Islet precursor cell (in vitro differentiated cells): ENCODE measurements around the gene GIMAP5.

ENCODE experiments used
- DNase-seq: peaks from one replicate; pipeline ENCODE4 v3.0.0-alpha.2; 2018

Gene GIMAP5

GRCh38 chr7:150737265-150738055 lies at the start of gene GIMAP5:
Gene GIMAP5 (plus strand): TSS chr7:150737418. CDS start chr7:150740885, 3,467 bp downstream.
- peak; percentile 50 for DNase-seq

DNA sequence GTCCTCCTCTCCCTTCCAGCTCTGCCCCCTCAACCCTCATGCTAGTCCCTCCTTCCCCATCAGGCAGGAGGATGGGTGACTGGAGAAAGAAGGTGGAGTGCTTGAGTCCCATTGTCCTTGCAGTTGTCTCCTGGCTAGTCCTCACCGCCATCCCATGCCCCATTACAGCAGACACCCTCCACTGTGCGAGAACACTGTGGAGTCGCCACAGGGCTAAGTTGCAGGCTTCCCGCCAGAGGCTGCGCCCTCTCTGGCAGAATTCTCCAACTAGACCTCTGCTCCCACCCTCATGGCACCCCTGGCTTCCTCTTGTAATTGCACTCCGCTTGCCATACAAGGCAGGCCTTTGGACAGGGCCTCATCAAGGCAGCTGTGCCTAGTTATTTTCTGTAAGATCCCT lies 48.6 kb upstream of the GIMAP5 start:
- peak; percentile 15 for DNase-seq

GRCh38 chr7:150695654-150696053 lies 41.6 kb upstream of the GIMAP5 start:
- peak; percentile 7 for DNase-seq

DNA sequence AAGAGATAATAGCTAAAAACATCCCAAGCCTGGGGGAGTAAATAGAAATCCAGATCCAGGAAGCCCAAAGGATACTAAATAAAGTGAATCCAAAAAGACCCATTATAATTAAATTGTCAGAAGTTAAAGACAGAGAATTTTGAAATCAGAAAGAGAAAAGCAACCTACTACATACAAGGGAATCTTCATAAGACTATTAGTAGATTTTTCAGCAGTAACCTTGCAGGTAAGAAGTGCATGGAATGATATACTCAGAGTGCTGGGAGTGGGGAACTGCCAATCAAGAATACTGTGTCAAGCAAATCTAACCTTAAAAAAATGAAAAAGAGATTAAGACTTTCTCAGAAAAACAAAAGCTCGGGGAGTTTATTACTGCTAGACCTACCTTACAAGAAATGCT lies 34.0 kb upstream of the GIMAP5 start:
- DNase-seq, result no peak

GRCh38 chr7:150715293-150715692 lies 21.9 kb upstream of the GIMAP5 start:
- DNase-seq, result peak; percentile 33

- DNase-seq, result no peak
Measured at GRCh38 chr7:150715738-150716137, 21.5 kb upstream of the GIMAP5 start.

GRCh38 chr7:150716368-150716767 lies 20.9 kb upstream of the GIMAP5 start, which contains the start of gene GIMAP1:
Gene GIMAP1 (plus strand): TSS chr7:150716613. CDS start chr7:150719048, 2,435 bp downstream.
- DNase-seq, result peak; percentile 22

DNA sequence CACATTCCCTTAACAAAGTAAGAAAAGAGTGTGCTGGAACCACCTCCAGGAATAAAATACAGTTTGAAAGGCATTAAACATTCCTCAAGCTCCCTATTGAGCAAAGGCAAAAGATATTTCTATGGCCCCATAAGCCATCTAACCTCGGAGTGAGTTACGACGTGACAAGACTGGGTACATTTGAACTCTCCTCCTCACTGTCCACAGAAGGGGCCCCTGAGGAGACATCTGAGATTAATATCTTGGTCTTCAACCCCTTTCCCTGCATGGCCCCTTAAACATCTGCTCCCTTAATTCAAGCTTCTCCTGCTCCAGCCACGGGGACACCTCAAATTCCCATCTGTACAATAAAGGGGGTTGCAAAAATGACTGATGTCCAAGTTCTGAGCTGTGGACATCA lies 20.3 kb upstream of the GIMAP5 start:
- DNase-seq, result no peak

GRCh38 chr7:150717814-150718420 lies 19.3 kb upstream of the GIMAP5 start:
- DNase-seq, result peak; percentile 20

GRCh38 chr7:150719436-150719835 lies 17.8 kb upstream of the GIMAP5 start:
- no peak for DNase-seq

- peak; percentile 44 for DNase-seq
Measured at GRCh38 chr7:150719960-150720891, 17.0 kb upstream of the GIMAP5 start.

DNA sequence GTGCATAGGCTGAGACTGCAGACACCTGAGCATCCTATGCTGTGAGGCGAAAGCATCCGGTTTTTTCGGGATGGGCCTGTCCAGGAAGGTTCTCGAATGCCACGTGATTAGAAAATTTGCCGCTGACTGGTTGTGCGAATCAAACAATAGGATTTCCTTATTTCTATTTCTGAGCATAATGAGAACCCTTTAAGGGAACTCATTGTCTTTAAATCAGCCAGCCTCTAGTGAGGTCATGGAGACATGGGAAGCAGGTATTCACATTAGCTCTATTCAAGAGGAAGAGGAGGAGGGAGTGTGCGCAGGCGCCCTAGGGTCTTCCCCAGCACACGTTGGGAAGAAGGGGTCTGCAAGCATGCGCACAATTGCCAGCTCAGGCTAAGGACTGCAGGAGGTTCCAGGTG lies 15.2 kb upstream of the GIMAP5 start:
- DNase-seq, result peak; percentile 22

GRCh38 chr7:150722431-150722931 lies 14.7 kb upstream of the GIMAP5 start:
- peak; percentile 12 for DNase-seq

- no peak for DNase-seq
Measured at GRCh38 chr7:150723467-150723866, 13.8 kb upstream of the GIMAP5 start.

DNA sequence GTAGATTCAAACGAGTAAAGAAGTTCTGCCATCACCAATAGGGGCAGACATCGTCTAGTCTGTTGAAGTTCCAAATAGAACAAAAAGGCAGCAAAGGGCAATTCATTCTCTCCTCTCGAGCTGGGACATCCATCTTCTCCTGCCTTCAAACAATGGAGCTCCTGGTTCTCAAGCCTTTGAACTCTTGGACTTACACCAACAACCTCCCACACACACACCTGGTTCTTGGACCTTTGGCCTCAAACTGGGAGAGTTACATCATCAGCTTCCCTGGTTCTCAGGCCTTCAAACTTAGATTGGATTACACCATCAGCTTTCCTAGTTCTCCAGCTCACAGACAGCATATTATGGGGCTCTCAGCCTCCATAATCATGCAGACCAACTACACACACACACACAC lies 9.8 kb upstream of the GIMAP5 start:
- peak; percentile 30 for DNase-seq

GRCh38 chr7:150728011-150728410 lies 9.2 kb upstream of the GIMAP5 start:
- no peak for DNase-seq

GRCh38 chr7:150728609-150729008 lies 8.6 kb upstream of the GIMAP5 start:
- DNase-seq, result no peak

DNA sequence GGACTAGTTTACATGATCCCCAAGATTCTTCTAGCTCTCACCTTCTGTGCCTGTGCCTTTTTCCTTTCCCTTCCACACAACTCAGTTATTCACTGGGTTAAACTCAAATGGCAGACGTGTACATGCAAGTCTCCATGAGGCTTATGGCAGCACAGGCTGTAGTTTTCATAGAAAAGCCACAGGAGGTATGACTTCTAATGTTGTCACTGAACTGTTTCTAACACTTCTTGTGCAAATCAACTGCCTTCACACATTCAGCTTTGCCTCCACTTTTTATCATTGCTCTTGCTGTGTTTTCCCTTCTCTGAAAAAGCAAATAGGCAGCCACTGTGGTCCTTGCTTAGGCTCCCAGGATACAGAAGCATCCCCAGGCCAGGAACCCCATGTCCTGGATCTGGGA lies 5.3 kb upstream of the GIMAP5 start:
- DNase-seq, result no peak

DNA sequence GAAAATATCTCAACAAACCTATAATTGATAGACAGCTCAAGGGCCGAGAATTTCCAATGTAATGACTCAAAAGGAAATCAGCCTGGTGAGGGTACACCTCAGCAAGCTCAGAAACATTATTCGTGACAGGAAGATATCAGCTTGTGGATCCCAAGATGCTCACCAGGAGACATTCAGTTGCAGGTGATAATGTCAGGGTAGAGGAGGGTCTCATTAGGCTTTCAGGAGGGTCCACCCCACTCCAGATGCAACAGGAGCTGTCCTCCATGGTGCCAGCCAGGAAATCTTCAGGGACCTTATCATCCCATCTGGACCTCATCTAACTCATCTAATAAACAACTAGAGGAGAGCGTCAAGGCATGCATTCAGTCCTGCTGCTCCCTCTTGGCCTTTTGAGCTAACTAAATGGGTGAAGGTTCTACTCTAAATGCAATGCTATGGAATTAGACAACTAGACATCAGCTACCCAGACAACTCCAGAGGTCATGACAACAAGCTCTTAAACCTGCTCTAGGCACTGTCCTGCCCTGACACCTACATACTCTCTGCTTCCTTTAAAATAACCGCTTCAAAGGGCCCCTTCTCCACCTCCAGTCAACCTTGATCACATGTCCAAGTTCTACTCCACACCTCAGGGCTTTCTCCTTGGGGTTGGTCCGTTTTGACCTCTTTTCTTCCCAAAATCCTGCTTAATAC lies 4.3 kb upstream of the GIMAP5 start:
- peak; percentile 22 for DNase-seq

GRCh38 chr7:150733482-150734095 lies 3.6 kb upstream of the GIMAP5 start:
- no peak for DNase-seq

GRCh38 chr7:150734254-150734653 lies 3.0 kb upstream of the GIMAP5 start:
- no peak for DNase-seq
